Stimulated activated CD4-positive, alpha-beta T cell treated with anti-CD3 and anti-CD28 coated beads, Interleukin-2, amount 100 ng/mL, for 24 hours (primary cell): ENCODE data around the gene RGS17.
"Not testable (repeated sequence)": the region's sequence is repeated elsewhere in the genome, so short reads cannot be mapped to it uniquely, and the experiment has no call there.

Experiments used
- DNase-seq, 2 donors: peaks; one replicate each; pipeline ENCODE4 v3.0.0-alpha.2; 2020

The RGS17 gene

GRCh38 chr6:152982904-152983636 lies 148.0 kb downstream of the RGS17 start, which contains the start of gene FBXO5:
TSS of gene FBXO5 (minus strand) at chr6:152983041. CDS start at chr6:152982959, 82 bp downstream.
- DNase-seq, result peak; percentile 97 to 98

GRCh38 chr6:152981989-152982903 lies 148.8 kb downstream of the RGS17 start:
- peak in 1 of 2 donors; percentile 52 for DNase-seq

- no peak for DNase-seq
Observed at GRCh38 chr6:152981219-152981618, 149.9 kb downstream of the RGS17 start.

DNA sequence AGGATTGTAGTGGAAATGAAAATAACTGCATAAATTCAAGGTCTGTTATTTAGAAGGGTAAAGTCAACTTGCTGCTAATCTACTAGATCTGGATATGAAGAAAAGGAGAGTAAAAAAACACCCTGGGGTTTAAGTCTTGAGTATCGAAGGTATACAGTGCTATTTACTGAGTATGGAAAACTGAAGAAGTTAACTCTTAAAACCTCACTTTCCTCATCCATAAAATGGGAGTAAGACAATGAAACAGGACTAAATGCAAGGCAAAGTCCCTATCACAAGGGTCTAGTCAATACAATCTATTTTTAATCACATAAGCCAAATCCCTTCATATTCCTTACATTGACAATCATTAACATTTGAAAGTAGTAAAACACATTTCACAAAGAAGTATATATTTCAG lies 150.4 kb downstream of the RGS17 start:
- no peak for DNase-seq

- DNase-seq, result no peak
Observed at GRCh38 chr6:152979116-152979515, 152.0 kb downstream of the RGS17 start.

DNA sequence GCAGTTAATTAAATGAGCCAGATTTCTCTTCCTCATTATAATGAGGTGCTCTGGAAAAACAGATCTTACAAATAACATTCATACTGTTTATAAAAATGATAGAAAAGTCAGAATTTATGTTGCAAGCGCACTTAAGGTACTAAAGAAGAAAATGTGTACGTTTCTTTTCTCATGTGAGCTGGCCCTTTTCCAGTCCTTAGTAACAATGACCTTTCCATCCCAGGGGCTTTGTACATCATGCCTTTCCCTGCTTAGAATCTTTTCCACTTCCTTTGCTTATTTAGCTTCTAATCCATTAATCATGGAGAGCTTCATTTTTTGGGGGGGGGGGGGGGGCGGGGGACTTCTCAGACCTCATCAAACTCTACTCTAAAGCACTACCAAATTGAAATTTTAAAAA lies 153.0 kb downstream of the RGS17 start:
- DNase-seq, result no peak

GRCh38 chr6:152977556-152977955 lies 153.5 kb downstream of the RGS17 start:
- DNase-seq, result no peak

DNA sequence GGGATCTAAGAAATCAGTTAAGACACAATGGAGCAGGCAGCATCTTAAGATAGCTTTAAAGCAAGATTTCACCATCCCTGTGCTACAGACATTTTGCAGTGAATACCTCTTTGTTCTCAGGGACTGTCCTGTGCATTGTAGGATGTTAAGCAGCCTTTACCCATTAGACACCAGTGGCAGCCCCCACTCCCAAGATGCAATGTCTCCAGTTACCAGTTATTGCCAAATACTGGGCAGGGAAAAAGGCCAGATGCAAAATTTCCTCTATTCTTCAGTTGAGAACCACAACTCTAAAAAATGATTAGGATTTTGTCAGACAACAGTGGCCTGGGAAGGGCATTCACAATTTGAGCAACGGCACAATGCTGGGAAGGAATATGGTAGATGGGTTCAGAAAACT lies 154.3 kb downstream of the RGS17 start:
- no peak for DNase-seq

DNA sequence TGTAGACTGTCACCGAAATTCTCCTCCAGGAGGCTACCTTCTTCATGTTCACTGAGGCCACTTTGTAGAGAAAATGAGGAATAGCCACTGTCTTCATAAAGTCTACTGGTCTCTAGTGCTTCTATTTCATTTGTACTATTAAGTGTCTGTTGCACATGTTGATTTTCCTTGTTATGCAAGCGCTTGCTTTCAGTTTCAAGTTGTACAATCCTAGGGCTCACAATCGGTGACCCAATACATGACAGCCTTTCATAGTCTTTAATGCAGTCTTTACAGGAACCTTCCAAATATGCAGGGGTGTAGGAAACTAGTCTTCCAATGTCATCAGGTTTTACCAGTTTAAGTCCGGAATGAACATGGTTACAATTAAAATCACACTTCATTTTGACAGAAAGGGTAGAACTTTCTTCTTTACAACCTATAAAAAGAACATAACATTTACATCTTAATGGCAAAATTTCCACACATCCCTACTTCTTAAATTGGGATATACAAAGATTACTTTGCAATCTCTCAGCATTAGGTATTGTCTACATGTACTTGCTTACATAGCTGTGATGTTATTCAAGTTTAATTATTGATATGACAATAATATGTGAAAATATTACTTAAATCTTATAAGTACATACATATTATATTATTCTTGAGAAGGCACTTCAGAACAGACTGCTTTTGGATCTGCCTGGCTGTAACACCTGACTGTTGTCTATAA lies 155.7 kb downstream of the RGS17 start:
- DNase-seq, result no peak

DNA sequence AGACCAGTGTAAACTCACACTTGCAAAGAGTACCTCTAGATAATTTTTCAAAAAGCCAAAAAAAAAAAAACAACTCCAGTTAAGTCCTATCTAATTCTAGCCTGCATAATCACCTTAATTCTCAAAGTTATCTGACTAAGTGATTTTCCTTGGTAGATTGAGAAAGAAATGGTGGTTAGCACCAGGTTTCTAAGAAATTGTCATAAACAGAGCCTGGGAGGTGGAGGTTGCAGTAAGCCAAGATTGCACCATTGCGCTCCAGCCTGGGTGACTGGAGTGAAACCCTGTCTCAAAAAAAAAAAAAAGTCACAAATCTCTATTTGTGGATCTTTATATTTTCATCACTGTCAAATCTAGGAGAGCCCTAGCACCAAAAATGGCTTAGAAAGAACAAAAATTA lies 157.2 kb downstream of the RGS17 start:
- DNase-seq, result no peak

DNA sequence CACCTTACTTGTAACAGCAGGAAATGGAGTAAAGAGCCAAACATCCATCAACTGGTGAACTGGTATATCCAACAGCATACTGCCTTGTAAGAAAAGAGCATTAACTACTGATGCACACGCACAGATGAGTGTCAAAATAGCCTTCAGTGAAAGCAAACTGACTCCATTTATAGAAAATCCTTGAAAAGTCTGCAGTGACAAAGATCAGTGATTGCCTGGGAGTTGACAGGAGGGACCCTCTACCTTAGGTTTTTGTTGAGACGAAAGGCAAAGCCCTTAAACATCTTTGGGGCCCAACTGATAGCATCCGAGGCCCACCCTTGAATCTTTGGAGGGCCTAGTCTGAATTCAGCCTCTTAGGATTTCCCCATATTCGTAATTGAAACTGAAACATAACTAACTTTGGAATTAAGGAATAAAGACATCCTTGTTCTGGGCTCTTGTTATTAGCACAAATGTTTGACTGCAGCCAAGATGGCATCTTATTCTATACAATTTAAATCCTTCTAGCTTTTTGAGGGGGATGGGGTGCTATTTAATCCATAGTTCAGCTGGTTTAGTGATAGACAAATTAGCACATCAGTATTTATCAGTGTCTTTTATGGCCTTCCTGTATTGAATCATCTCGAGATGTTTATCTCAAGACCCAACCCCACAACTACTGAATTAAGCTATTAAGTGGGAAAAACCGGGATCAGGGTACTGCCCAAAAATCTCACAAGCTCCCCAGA lies 161.2 kb downstream of the RGS17 start:
- DNase-seq, result no peak

GRCh38 chr6:152966168-152966894 lies 164.8 kb downstream of the RGS17 start:
- not testable (repeated sequence) for DNase-seq

GRCh38 chr6:152959333-152959732 lies 171.7 kb downstream of the RGS17 start:
- no peak for DNase-seq

DNA sequence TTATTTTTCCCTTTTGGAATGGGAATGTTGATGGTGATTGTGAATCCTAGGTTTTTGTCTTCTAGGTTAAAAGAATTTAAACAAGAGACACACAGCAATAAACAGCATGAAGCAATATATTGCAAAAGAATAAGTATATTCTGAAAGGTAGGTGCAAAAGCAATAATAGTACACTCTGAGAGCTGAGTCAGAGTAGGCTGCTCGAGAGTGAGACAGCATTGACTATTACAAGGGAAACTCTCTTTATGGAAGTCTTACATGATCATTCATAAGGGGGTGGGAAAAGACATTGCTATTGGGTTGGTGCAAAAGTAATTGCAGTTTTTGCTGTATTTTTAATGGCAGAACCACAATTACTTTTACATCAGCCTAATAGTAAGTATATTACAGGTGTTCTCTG lies 173.3 kb downstream of the RGS17 start:
- DNase-seq, result no peak
